GM18861 (cell line): ENCODE data around the gene PNMA6E.
"Not testable (repeated sequence)": the region's sequence is repeated elsewhere in the genome, so short reads cannot be mapped to it uniquely, and the experiment has no call there.

Source experiments
- ATAC-seq: cut with Tn5 transposase; IDR thresholded peaks from one replicate; pipeline ENCODE4 v1.9.1; 2021; ENCODE audit not compliant: unreplicated experiment

Gene PNMA6E

DNA sequence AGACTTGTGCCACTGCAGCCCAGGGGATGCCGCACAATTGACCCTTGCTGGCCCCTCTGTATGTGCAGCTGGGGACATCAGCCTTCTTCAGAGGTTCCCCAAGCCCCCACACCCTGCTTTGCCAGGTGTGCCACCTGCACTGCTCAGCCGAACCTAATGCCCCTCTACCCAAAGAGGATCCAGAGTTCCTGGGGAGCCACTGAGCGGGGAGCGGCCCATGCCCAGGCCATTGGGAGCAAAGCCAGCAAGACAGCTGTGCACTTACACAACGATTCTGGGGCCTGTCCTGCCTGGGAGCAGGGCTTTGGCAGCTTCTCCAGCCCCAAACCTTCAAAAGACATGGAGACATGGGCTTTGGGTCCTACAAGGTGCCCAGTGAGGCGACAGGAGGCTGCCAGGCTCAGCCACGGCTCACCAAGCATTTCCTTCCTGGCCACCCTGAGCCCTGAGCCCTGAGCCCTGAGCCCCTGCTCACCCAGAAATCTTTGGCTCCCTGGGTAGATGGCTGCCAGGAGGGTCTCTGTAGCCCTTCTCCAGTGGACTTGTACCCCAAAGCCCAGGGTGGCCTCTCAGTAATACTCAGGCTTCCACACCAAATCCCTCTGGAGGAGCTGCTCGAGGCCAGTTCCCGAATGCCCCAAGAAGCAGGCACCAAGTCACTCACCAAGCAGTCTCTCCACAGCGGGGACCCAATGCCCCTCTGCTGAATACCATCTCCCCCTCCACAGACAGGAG, 13.0 kb downstream of the PNMA6E start:
- ATAC-seq = no peak

DNA sequence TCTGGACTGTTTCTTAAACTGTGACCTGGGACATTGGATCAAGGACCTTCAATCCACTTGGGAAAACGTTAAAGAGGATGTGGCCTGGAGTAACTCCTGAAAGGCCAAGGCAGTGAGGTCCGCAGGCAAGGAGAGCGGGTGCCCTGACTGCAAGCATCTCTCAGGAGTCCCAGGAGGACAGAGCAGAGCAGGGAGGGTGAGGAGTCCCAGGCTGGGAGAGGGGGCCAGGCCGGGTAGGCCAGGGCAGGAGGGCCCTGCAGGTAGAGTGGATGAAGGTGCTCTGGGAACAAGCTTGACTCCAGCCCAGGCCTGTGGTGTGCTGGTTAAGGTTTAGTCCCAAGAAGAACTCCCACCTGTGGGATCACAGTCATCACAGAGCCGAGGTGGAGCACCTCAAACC, 13.8 kb downstream of the PNMA6E start:
- no peak for ATAC-seq

DNA sequence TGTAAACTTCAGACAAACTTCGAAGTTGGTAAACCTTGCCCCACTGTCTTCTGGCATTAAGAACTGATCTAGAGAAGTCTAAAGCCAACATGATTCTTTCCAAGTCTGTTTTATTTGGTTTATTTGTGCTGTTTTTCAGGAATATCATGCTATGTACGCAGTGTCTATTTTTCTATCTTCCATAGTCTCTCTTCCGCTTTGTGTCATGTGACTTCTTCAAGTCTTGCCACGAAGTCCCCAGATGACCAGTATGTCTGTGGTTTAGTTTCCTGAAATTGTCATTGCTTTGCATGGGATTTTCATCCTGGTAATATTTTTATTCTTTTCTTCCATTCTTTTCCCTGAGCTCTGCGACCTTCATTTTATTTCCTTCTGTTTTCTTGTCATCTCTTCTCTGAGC, 15.1 kb downstream of the PNMA6E start:
- ATAC-seq = no peak

DNA sequence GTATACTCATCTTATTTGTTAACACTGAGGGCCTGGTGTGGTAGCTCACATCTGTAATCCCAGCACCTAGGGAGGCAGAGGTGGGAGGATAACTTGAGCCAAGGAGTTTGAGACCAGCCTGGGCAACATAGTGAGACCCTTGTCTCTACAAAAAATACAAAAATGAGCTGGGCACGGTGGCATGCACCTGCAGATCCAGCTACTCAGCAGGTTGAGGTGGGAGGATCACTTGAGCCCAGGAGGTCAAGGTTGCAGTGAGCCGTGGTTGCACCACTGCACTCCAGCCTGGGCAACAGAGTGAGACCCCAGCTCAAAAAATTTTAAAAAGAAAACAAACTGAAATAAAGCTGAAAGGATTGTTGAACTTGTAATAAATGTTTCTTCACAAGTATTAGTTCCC, 16.2 kb downstream of the PNMA6E start:
- not testable (repeated sequence) for ATAC-seq

DNA sequence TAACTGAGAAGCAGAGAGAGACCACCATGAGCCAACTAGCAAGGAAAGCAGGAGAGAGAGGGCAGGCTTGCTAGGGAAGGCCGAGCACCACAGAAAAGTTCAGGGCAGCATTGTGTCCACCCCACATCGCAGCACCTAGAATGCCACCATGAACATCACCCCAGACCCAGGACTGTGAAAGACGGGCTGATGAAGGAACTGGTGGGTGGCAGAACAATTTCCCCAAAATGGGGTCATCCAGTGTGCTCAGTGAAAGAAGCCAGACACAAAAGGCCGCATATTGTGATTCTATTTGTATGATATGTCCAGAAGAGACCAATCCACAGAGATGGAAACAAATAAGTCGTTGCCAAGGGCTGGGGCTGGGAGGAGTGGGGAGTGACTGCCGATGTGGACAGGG, 16.8 kb downstream of the PNMA6E start:
- no peak for ATAC-seq

DNA sequence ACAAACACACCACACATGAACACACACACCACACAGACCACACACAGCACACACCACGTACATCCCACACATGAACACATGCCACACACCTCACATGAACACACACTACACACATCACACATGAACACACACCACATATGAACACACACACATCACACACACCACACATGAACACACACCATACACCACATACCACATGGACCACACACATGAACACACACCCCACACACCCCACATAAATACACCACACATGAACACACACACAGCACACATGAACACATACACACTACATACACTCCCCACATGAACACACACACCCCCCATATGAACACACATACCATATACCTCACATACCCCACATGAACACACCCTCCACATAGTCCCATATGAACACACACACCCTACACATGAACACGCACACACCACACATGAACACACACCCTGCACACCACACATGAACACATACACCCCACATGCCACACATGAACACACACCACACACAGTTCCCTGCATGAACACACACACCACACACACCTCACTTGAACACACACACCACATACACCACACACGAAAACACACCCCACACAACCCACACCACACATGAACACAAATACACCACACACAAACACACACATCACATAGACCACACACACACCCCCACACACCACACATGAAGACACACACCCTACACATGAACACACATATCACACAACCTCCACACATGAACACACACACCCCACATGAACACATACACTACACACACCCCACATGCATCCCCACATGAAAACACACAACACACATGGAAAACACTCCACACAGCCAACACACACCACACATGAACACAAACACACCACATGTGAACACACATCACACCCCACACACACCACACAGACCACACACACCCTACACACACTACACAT, 18.3 kb downstream of the PNMA6E start:
- ATAC-seq = no peak

DNA sequence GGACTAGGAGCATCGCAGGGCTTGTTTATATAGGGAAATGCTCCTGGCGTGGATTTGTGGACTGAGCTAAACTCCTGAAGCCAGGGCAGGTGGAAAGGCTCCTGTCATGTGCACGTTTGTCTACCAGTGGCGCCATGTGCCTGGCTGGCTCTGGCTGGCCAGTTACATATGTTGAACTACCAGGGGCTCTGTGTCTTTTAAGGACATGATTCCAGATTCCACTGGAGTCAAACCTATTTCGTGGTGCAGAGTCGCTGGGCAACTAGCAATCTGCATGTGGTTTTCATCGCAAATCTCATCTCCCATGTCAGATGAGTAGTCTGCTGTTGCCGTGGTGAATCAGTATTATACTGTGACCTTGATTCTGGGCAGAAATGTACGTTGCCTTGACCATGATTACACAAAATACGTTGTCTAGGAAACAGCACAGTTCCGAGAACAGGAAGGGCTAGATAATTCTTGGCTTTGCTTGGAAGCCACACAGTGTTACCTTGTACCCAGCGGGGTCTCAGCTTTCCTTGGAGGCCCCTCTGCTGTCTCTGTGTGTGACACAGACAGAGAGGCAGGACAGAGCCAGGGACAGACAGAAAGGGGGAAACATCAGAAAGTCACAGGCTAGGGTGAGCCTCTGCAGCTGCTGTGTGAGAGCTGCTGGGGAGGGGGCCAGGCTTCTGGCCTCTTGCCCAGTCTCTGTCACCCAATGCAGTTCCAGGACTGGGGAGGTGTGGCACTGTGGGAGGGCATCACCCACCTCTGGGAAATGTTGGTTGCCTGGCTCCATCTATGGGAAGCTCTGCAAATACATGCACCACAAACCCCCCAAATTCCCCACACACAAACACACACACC, 19.2 kb downstream of the PNMA6E start:
- no peak for ATAC-seq

DNA sequence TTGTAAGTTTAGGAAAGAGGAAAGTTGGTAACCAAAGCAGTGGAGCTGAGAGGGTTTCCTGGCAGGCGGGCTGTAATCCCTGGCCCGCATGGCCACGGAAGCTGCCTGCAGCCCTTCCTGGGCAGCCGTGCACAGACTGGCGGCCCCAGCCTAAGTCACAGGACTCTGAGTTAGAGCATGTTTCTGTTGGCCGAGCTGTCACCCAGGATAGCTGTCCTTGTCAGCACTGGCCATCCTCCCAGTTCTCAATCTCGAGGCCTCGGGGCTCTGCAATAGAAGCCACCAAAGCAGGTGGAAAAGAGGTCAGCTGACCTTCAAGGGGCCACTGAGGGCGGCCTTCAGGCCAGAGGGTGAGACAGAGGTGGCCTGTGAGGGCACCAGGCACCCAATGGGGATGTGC, 20.5 kb downstream of the PNMA6E start:
- no peak for ATAC-seq

DNA sequence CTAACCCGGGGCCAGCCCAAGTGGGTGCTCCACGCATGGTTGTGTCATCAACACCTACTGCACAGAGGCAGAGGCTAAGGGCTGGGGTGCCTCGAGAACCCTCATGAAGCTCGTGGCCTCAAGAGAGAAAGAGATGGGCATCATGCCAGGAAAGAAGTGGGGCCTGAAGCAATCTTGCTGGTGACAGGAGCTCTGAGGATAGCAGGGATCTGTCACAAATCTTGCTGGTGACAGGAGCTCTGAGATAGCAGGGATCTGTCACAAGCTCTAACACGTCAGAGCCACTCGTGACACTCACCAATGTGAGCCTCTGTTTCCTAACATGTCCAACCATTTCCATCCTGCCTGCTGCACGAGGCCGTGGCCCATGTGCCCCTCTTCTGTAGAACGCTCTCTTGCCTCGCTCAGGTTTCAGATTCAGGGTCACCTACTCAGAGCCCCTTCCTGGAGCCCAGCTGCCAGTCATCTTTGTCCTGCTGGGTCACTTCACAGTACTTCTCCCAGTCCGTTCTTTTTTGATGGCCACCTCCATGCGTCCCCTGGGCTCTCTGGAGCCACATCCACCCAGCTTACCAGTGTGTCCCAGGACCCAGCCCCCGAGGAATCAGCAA, 21.1 kb downstream of the PNMA6E start:
- no peak for ATAC-seq

DNA sequence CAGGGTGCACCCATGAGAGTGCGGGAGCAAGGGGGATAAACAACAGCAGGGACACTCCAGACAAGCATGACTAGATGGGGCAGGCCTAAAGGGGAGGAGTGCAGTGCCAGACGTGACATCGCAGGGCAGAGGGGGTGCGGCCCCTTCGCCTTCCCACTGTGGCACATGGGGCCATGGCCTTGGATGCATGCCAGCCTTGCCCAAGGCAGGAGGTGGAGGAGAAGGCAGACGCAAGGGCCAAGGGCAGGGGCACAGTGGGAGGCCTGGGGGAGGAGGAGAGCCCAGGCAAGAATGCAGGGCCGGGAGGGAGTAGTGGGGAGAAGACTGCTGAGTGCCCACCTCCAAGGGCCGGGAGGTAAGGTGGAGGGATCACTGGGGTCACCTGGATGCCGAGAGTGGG, 21.6 kb downstream of the PNMA6E start:
- ATAC-seq = no peak

DNA sequence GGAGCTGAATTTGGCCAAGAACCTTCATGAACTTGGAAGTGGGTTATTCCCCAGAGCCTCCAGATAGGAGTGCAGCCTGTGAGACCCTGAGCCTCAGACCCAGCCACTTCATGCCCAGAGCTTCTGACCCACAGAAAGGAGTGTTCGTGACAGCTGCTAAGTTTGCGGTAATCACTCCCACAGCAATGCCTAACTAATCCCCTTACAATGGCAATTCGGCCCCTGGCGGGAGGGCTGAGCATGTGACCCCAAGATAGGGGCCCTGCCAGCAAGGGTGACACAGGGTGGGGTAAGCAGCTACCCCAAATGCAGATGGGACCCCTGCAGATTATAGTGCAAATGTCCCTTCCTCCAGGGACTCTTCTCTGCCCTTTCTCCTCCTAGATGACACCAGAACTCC, 22.5 kb downstream of the PNMA6E start:
- ATAC-seq = no peak

DNA sequence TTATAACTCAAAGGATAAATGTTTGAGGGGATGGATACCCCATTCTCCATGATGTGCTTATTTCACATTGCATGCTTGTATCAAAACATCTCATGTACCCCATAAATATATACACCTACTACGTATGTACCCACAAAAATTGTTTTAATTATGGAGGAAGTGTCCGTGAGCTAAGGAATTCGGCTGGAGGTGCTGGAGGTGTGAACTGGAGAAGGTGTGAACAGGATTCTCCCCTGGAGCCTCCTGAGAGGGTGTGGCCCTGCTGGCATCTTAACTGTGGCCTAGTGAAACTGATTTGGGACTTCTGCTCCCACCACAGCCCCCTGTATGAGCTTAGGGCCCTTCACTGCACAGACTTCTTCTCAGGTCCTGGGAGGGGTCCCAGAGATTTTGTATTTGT, 23.4 kb downstream of the PNMA6E start:
- no peak for ATAC-seq

DNA sequence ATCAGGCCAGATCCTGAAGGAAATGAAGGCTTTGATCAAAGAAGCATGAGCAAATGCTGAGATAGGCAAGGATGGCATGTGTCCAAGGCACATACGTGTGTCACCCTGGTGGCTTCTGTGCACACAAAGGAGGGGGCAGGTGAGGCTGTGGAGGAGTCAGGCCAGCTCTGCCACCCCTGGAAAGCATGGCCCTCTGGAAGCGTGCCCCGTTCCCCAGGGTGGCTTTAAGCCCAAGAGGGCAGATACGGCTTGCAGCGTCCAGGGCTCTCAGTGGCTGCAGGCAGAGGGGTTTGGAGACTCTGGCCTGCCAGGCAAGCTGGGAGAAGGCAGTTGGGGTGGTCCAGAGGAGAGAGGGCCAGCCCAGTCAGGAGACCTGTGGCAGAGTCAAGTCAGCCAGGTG, 25.6 kb downstream of the PNMA6E start:
- no peak for ATAC-seq

DNA sequence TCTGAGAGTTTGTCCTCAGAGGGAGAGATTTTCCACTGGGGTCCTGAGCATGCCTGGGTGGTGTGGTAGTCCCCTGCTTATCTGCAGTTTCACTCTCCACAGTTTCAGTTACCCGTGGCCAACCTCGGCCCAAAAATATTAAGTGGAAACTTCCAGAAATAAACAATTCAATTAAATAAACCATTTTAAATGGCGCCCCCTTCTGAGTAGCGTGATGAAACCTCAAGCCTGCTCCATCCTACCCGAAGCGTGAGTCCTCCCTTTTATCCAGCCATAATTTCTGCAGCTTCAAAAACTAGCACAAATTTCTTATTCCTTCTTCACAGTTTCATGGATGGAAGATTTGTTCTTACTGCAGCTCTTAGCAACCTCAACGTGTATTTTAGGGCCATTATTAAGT, 26.7 kb downstream of the PNMA6E start:
- no peak for ATAC-seq

DNA sequence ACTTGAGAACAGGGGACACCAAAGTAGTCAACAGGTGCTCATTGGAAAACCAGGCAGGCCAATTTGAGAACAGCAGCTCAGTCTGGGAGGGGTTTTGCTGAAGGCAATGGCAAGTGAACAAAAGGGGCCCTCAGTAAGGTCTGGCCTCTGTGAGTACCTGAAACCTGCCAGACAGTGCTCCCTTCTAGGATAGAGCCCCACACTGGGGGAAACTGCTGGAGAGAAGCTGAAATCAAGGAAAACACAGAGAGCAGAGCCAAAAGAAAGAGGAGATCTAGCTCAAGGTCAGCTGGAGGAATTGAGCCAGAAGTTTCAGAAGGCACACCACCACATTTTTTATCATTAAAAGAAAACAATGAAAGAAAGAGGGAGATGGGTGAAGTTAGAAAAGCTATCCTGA, 28.2 kb downstream of the PNMA6E start:
- ATAC-seq = no peak

DNA sequence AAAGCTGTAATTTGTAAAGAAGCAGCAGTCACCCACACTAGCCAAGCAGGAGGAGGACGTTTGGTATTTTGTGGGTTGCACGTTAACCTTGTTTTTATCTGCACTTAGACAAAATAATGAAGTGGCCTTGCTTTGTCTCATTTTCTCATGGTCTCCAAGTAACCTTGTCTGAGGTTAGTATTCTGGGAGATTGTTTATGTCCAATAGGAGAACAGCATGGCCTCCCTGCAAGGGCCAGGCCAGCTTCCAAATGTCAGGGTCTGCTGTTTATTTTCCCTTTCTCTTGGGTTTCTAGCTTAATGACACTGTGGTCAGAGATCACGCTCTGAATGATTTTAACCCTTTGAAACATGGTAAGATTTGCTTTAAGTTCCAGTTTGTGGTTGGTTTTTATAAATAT, 29.9 kb downstream of the PNMA6E start:
- ATAC-seq = no peak

DNA sequence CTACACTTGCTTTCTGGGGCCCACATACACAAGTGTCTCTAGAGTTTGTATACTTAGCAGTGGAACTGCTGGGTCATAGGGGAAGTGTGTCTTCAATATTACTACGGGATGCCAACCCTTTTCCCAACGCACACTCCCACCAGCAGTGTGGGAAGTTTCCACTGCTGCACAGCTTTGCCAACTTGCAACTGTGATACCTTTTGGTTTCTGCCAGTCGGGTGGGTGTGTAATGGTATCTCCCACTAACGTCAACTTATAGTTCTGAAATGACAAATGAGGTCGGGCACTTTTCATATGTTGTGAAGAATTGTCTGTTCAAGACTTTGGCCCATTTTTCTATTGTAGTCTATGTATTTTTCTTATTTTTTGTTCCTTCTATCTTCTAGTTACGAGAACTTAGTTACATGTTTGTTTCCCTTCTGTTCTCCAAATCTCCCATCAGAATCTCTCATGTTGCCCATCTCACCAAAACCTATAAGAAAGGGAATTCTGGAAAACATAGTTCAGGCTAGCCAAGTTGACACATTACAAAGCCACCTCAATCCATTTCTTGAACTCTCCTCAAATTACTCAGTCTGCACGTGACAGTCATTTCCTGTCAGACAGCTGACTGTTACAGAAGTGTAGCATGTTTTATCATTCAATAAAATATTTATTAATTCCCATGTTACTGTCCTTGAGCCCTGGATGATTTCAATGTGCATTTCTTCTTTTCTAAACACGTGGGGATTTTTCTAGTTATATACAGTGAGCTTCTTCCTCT, 30.7 kb downstream of the PNMA6E start:
- no peak for ATAC-seq

DNA sequence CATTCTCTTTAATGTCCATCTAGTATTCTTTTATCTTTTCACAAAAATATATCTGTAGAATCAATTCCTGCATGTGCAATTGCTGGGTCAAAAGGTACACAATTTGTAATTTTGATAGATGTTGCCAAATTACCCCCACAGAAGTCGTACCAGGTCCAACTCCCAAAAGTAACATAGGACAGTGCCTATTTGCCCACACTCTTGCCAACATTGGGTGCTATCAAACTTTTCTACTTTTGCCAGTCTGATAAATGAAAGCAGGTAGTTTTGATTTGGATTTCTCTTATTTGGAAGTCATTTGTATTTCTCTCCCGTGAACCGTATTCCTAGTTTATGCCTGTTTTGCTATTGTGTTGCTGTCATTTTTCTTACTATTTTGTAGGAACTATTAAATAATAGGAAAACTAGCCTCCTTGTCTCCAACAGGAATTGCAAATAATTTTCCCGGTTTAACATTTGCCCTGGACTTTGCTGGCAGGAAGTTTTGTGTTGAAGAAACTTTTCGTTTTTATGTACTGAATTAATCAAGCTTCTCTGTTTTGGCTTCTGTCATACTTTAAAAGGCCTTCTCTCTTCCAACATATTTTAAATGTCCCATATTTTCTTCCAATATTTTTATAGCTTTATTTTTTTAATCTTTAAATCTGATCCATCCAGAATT, 34.1 kb downstream of the PNMA6E start:
- ATAC-seq = no peak

DNA sequence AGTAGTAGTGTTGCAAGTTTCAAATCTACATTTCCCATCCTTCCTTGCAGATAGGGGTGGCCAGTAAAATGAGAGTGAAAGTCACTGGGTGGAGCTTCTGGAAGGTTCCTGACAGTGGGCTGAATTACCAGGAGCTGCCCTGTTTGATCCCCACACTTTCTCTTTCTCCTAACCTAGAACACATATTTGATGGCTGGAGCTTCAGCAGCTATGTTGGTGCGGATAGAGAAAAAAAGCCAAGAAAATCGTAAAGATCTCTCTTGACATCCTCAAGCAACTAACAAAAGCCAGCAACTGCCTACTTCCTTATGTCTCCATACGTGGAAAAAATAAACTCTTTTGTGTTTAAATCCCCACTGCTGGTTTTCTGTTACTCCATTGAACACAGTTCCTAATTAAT, 35.0 kb downstream of the PNMA6E start:
- no peak for ATAC-seq

DNA sequence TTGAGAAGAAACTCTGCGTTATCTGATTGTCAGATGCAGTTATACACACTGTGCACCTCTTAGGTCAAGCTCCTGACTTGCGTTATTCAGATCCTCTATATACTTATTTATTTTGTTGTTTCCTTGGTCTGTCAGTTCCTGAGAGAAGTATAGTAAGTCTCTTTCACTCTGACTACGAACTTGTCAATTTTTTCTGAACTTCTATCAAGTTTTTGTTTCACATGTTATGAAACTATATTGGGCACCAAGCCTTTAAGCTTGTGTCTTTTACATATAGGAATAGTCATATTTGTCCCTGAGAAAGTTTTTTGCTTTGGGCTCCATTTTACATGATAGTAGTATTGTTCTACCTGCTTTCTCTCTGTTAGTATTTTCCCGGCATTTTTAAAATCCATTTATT, 35.5 kb downstream of the PNMA6E start:
- no peak for ATAC-seq
